OCI-LY1 (cell line): ENCODE measurements around the gene ZFYVE16.

Experiments
- H2AFZ ChIP-seq: fragments of 200-600 bp; sonication (generic), shearing (Covaris generic); 2 replicates; pipeline ENCODE4 v1.6.0; 2014; ENCODE audit warnings: antibody characterized with exemption, mild to moderate bottlenecking, low read length
- H3F3A ChIP-seq: fragments of 200-600 bp; sonication (generic), shearing (Covaris generic); 2 replicates; pipeline ENCODE4 v1.6.0; 2014; ENCODE audit warnings: mild to moderate bottlenecking, antibody characterized with exemption, low read length, moderate library complexity; ENCODE audit not compliant: insufficient read depth
- H3K27ac ChIP-seq: fragments of 200-600 bp; sonication (generic); 2 replicates; pipeline ENCODE4 v1.5.1; 2014; ENCODE audit warnings: low read length, mixed run types, mild to moderate bottlenecking, low read depth; ENCODE audit not compliant: poor library complexity, severe bottlenecking
- H3K27me3 ChIP-seq: fragments of 200-600 bp; sonication (generic); 2 replicates; pipeline ENCODE4 v1.6.0; 2014; ENCODE audit warnings: antibody characterized with exemption, mild to moderate bottlenecking, low read length, moderate library complexity; ENCODE audit not compliant: insufficient read depth
- H3K36me3 ChIP-seq: fragments of 200-600 bp; sonication (generic); 2 replicates; pipeline ENCODE4 v1.6.1; 2014; ENCODE audit warnings: mild to moderate bottlenecking, antibody characterized with exemption, low read length, moderate library complexity, mixed read lengths; ENCODE audit not compliant: insufficient read depth
- H3K4me1 ChIP-seq: fragments of 200-600 bp; sonication (generic); 2 replicates; pipeline ENCODE4 v1.5.1; 2014; ENCODE audit warnings: mild to moderate bottlenecking, low read length, moderate library complexity; ENCODE audit not compliant: insufficient read depth, severe bottlenecking
- H3K4me2 ChIP-seq: fragments of 200-600 bp; sonication (generic), shearing (Covaris generic); 2 replicates; pipeline ENCODE4 v1.6.1; 2014; ENCODE audit warnings: low read length
- H3K4me3 ChIP-seq: fragments of 200-600 bp; sonication (generic); 2 replicates; pipeline ENCODE4 v1.5.1; 2014; ENCODE audit warnings: low read length, low read depth, mild to moderate bottlenecking, mixed read lengths; ENCODE audit not compliant: poor library complexity, severe bottlenecking
- H3K79me2 ChIP-seq: fragments of 200-600 bp; shearing (Covaris generic); 2 replicates; pipeline ENCODE4 v1.6.1; 2016; ENCODE audit warnings: mixed run types, low read length, mixed read lengths; ENCODE audit not compliant: insufficient read depth
- H3K9ac ChIP-seq: fragments of 200-600 bp; sonication (generic), shearing (Covaris generic); 2 replicates; pipeline ENCODE4 v1.6.1; 2014; ENCODE audit warnings: mild to moderate bottlenecking, low read length, mixed read lengths
- H3K9me2 ChIP-seq: fragments of 200-600 bp; sonication (generic), shearing (Covaris generic); 2 replicates; pipeline ENCODE4 v1.6.1; 2014; ENCODE audit warnings: low read depth, mild to moderate bottlenecking, low read length, mixed read lengths
- H3K9me3 ChIP-seq: fragments of 200-600 bp; shearing (Covaris generic); 2 replicates; pipeline ENCODE4 v1.6.1; 2014; ENCODE audit warnings: low read length, mixed read lengths
- H4K20me1 ChIP-seq: fragments of 200-600 bp; sonication (generic), shearing (Covaris generic); 2 replicates; pipeline ENCODE4 v1.6.0; 2016; ENCODE audit warnings: mild to moderate bottlenecking, low read length; ENCODE audit not compliant: insufficient read depth
- EZH2 ChIP-seq: fragments of 200-600 bp; sonication (generic), shearing (Covaris generic); IDR thresholded peaks from 2 replicates; pipeline ENCODE4 v1.8.0; 2017; ENCODE audit warnings: borderline replicate concordance, mixed run types, mild to moderate bottlenecking, antibody characterized with exemption, low read length, moderate library complexity, mixed read lengths
- TF ChIP-seq, protein P1 (sequence below): fragments of 200-600 bp; sonication (generic), shearing (Covaris generic); IDR thresholded peaks from 2 replicates; pipeline ENCODE4 v1.5.1; 2017; ENCODE audit warnings: mild to moderate bottlenecking, antibody characterized with exemption, low read length, moderate library complexity, mixed read lengths

ZFYVE16 gene

GRCh38 chr5:80435476-80435875 is 27.6 kb downstream of the ZFYVE16 start:
- Histone ChIP-seq H3K27ac (no peak overlapping the region), H3K36me3 (peaks cover 22% of the 10 kb centered on the region), H3K4me1 (no peaks in the 10 kb centered on the region), H3K9ac (no peak overlapping the region), H3K79me2 (no peaks in the 10 kb centered on the region), H3F3A (no peaks in the 10 kb centered on the region), H3K4me2 (no peak overlapping the region), H3K9me2 (no peaks in the 10 kb centered on the region), H3K9me3 (no peaks in the 10 kb centered on the region), H3K27me3 (no peaks in the 10 kb centered on the region), H4K20me1 (no peaks in the 10 kb centered on the region), H2AFZ (no peak overlapping the region), H3K4me3 (no peak overlapping the region)
- TF ChIP-seq EZH2 = no peak
- TF ChIP-seq, protein P1, sequence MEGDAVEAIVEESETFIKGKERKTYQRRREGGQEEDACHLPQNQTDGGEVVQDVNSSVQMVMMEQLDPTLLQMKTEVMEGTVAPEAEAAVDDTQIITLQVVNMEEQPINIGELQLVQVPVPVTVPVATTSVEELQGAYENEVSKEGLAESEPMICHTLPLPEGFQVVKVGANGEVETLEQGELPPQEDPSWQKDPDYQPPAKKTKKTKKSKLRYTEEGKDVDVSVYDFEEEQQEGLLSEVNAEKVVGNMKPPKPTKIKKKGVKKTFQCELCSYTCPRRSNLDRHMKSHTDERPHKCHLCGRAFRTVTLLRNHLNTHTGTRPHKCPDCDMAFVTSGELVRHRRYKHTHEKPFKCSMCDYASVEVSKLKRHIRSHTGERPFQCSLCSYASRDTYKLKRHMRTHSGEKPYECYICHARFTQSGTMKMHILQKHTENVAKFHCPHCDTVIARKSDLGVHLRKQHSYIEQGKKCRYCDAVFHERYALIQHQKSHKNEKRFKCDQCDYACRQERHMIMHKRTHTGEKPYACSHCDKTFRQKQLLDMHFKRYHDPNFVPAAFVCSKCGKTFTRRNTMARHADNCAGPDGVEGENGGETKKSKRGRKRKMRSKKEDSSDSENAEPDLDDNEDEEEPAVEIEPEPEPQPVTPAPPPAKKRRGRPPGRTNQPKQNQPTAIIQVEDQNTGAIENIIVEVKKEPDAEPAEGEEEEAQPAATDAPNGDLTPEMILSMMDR = no peak

- H3K27ac ChIP-seq = no peak overlapping the region
- no peaks in the 10 kb centered on the region for H3K79me2 ChIP-seq
- H3K27me3 ChIP-seq = no peaks in the 10 kb centered on the region
- H3K9ac ChIP-seq = no peak overlapping the region
- no peaks in the 10 kb centered on the region for H3K4me1 ChIP-seq
- H3K9me2 ChIP-seq = no peaks in the 10 kb centered on the region
- H3F3A ChIP-seq = no peaks in the 10 kb centered on the region
- H3K4me2 ChIP-seq = no peak overlapping the region
- TF ChIP-seq EZH2 = no peak
- TF ChIP-seq, protein P1 = no peak
- H3K4me3 ChIP-seq = no peak overlapping the region
- H4K20me1 ChIP-seq = no peaks in the 10 kb centered on the region
- no peak overlapping the region for H2AFZ ChIP-seq
- H3K36me3 ChIP-seq = peaks cover 22% of the 10 kb centered on the region
- no peaks in the 10 kb centered on the region for H3K9me3 ChIP-seq
Observed at GRCh38 chr5:80437326-80437725, 29.5 kb downstream of the ZFYVE16 start.

GRCh38 chr5:80438739-80439138 is 30.9 kb downstream of the ZFYVE16 start:
- Histone ChIP-seq H3F3A (no peaks in the 10 kb centered on the region), H3K4me2 (no peak overlapping the region), H3K9me3 (no peaks in the 10 kb centered on the region), H4K20me1 (no peaks in the 10 kb centered on the region), H3K4me1 (no peaks in the 10 kb centered on the region), H3K79me2 (no peaks in the 10 kb centered on the region), H3K27ac (no peak overlapping the region), H3K36me3 (peaks cover 22% of the 10 kb centered on the region), H3K4me3 (no peak overlapping the region), H3K27me3 (no peaks in the 10 kb centered on the region), H3K9me2 (no peaks in the 10 kb centered on the region), H2AFZ (no peak overlapping the region), H3K9ac (no peak overlapping the region)
- TF ChIP-seq EZH2 = no peak
- TF ChIP-seq, protein P1 = no peak
